ENCODE data around the gene RNGTT.
"Not testable (repeated sequence)": the region's sequence is repeated elsewhere in the genome, so short reads cannot be mapped to it uniquely, and the experiment has no call there.

The RNGTT gene

DNA sequence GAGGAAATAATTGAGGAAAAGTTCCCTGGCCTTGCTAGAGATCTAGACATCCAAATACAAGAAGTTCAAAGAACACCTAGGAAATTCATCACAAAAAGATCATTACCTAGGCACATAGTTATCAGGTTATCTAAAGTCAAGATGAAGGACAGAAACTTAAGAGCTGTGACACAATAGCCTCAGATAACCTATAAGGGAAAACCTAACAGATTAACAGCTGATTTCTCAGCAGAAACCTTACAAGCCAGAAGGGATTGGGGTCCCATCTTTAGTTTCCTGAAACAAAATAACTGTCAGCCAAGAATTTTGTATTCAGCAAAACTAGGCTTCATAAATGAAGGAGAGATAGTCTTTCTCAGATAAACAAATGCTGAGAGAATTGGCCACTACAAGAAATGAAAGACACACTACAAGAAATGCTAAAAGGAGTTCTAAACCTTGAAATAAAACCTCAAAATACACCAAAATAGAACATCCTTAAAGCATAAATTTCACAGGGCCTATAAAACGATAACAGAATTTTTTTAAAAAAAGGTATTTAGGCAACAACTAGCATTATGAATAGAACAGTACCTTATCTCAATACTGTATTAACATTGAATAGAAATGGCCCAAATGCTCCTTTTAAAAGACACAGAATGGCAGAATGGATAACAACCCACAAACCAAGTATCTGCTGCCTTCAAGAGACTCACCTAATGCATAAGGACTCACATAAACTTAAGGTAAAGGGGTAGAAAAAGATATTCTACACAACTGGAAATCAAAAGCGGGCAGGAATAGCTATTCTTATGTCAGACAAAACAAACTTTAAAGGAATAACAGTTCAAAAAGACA lies 9.7 kb downstream of the RNGTT start:
- TF ChIP-seq, protein P1, sequence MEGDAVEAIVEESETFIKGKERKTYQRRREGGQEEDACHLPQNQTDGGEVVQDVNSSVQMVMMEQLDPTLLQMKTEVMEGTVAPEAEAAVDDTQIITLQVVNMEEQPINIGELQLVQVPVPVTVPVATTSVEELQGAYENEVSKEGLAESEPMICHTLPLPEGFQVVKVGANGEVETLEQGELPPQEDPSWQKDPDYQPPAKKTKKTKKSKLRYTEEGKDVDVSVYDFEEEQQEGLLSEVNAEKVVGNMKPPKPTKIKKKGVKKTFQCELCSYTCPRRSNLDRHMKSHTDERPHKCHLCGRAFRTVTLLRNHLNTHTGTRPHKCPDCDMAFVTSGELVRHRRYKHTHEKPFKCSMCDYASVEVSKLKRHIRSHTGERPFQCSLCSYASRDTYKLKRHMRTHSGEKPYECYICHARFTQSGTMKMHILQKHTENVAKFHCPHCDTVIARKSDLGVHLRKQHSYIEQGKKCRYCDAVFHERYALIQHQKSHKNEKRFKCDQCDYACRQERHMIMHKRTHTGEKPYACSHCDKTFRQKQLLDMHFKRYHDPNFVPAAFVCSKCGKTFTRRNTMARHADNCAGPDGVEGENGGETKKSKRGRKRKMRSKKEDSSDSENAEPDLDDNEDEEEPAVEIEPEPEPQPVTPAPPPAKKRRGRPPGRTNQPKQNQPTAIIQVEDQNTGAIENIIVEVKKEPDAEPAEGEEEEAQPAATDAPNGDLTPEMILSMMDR (IDR thresholded peaks at IDR 0.05; ENCODE audit: control insufficient read depth, extremely low read depth, insufficient read depth): no peak
- no peak for DNase-seq (ENCODE audit: low read depth)
- no peak overlapping the region for H3K4me3 ChIP-seq (ENCODE audit: low read depth, low read length)

GRCh38 chr6:88952065-88952704 lies 11.2 kb downstream of the RNGTT start:
- TF ChIP-seq, protein P1 (IDR thresholded peaks at IDR 0.05; ENCODE audit: control insufficient read depth, extremely low read depth, insufficient read depth): no peak
- no peak overlapping the region for H3K4me3 ChIP-seq (ENCODE audit: low read depth, low read length)
- DNase-seq (ENCODE audit: low read depth): no peak

DNA sequence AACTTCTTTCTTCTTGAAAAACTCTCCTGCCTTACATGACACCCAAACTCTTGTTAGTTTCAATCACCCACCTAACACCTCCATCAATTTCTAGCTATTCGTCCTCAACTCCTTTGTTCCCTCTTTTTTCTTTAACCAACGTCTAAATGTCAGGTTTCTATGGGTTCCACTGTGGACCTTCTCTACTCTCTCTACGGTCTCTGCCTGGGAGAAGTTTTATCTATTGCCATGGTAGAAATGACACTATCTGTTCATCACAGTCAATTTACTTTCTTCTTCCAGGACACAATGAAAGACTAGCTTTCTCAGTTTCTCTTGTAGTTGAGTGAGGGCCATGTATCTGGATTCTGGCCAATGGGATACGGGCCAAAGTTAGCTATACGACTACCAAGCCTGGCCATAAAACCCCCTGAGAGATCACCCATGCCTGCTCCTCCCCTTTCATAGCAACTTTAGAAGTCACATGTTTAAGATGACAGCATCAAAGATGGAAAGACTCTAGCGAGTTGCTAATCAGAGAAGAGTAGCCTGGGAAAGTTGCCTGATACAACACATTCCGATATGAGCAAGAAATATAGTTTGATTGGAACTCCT lies 17.9 kb downstream of the RNGTT start:
- DNase-seq (ENCODE audit: low read depth): no peak
- TF ChIP-seq, protein P1 (IDR thresholded peaks at IDR 0.05; ENCODE audit: control insufficient read depth, extremely low read depth, insufficient read depth): no peak

DNA sequence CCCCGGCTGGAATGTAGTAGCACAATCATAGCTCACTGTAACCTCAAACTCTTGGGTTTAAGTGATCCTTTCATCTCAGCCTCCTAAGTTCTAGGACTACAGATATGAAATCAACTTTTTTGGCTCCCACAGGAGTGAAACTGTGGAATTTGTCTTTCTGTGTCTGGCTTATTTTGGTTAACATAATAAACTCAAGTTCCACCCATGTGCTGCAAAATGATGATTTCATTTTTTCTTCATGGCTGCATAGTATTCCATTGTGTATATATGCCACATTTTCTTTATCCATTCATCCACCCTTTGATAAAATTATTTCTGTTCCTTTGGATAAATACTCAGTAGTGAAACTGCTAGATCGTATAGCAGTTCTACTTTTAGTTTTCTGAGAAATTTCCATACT lies 29.9 kb downstream of the RNGTT start:
- DNase-seq (ENCODE audit: low read depth): no peak
- H3K4me3 ChIP-seq (ENCODE audit: low read depth, low read length): no peak overlapping the region
- TF ChIP-seq, protein P1 (IDR thresholded peaks at IDR 0.05; ENCODE audit: control insufficient read depth, extremely low read depth, insufficient read depth): no peak

More for the DNA sequence above, 17.9 kb downstream of the RNGTT start:
- H3K4me3 ChIP-seq (ENCODE audit: low read depth, low read length): no peak overlapping the region

GRCh38 chr6:88932019-88932418 lies 31.4 kb downstream of the RNGTT start:
- H3K4me3 ChIP-seq (ENCODE audit: low read depth, low read length); DNase-seq (ENCODE audit: low read depth): not testable (repeated sequence)

DNA sequence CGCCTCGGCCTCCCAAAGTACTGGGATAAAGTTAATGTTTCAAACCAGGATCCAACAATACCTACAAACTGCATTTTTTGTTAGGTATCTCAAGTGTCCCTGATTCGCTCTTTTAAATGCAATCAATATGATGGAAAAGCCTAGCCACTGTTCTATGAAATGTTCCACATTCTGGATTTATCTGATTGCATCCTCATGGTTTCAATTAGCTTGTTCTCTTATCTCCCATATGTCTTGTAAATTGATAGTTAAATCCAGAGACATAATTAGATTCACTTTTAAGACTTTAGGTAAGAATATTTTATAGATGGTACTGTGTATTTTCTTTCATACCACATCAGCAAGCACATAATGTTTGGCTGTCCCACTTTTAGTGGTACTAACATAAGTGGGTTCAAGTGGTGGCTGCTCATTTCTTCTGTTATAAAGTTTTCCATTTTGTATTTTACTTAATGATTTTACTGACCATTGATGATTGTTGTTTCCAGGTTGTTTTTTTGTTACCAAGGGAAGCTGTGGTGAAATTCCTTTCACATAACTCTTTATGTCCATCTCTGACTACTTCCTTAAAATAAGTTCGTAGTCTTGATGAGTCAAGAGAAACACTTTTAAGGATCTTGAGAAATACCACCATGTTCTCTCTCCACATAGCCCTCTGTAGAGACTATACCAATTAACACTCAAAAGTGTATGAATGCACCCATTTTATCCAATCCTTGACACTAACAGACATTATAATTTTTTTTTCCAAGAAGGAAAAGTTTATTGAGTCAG lies 40.5 kb downstream of the RNGTT start:
- H3K4me3 ChIP-seq (ENCODE audit: low read depth, low read length): no peak overlapping the region
- DNase-seq (ENCODE audit: low read depth): no peak
- TF ChIP-seq, protein P1 (IDR thresholded peaks at IDR 0.05; ENCODE audit: control insufficient read depth, extremely low read depth, insufficient read depth): no peak

GRCh38 chr6:88921734-88922133 lies 41.7 kb downstream of the RNGTT start:
- TF ChIP-seq, protein P1 (IDR thresholded peaks at IDR 0.05; ENCODE audit: control insufficient read depth, extremely low read depth, insufficient read depth): no peak
- no peak for DNase-seq (ENCODE audit: low read depth)
- H3K4me3 ChIP-seq (ENCODE audit: low read depth, low read length): no peak overlapping the region

All from LNCaP clone FGC (cell line).